ENCODE measurements around the gene SLC39A7. TPM values are rescaled to one million over a fixed set of nuclear protein-coding genes. Genes with fewer than 3 reads are reported as not detected.

Gene SLC39A7
- total RNA-seq, 1 experiment from 2014 or later = 110 TPM

DNA sequence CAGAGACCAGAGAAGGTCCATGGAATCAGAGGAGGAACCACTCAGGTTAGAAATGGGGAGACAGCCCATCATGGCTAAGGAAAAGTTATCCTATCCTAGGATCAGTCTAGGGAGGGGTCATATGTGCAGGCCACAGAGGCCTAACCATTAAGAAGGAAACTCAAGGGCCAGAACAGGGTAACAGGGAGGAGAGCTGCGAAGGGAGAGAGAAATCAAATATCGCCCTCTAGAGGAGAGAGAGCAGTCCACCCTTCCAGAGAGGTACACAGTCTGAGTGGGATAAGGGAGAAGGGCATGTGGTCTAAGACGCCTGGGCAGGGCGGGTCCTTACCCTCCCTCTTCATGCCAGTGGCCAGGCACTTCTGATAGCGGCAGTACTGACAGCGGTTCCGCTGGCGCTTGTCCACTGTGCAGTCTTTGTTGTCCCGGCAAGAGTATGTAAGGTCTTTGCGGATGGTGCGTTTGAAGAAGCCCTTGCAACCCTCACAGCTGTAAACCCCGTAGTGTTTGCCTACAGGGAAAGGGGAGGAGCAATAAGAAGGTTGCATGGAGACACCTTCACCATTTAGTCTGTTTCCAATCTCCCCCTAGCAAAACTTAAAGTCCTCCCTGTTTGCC, 3.1 kb upstream of the SLC39A7 start:
- Histone ChIP-seq H3K27ac (no peak overlapping the region), H3K9me2 (ENCODE audit: insufficient read depth) (no peaks in the 10 kb centered on the region), H3K27me3 (ENCODE audit: insufficient read depth, low read depth) (no peaks in the 10 kb centered on the region), H3K36me3 (ENCODE audit: low read depth) (peaks cover 20% of the 10 kb centered on the region), H3K4me3 (no peak overlapping the region), H3K79me2 (ENCODE audit: low read depth) (peaks cover 47% of the 10 kb centered on the region), H2AFZ (no peak overlapping the region), H3K9me3 (ENCODE audit: insufficient read depth, low read depth) (no peaks in the 10 kb centered on the region), H3F3A (ENCODE audit: insufficient read depth, low read depth) (peaks cover 16% of the 10 kb centered on the region; the same call in 1 of the 2 replicates), H4K20me1 (ENCODE audit: insufficient read depth) (peaks cover 17% of the 10 kb centered on the region), H3K4me1 (replicated peaks; ENCODE audit: insufficient read depth) (peaks cover 17% of the 10 kb centered on the region), H3K4me2 (no peak overlapping the region)
- no TSS peak for BruUV-seq (replicated peaks)
- CTCF ChIA-PET = interaction anchor here (0.6 kb wide), 1 partner anchor 1519 kb away, joined by 4 read pairs; no protein-coding TSS in a partner anchor
- POLR2A ChIA-PET (ENCODE audit: unreplicated experiment) = no interaction called here
- no peak for DNase-seq
- intact Hi-C loops (cut with micrococcal nuclease; ENCODE audit: unreplicated experiment) = no loop called here
- no peak for TF ChIP-seq EZH2 (IDR thresholded peaks at IDR 0.05; ENCODE audit: low read depth)
- TF ChIP-seq, protein P1, sequence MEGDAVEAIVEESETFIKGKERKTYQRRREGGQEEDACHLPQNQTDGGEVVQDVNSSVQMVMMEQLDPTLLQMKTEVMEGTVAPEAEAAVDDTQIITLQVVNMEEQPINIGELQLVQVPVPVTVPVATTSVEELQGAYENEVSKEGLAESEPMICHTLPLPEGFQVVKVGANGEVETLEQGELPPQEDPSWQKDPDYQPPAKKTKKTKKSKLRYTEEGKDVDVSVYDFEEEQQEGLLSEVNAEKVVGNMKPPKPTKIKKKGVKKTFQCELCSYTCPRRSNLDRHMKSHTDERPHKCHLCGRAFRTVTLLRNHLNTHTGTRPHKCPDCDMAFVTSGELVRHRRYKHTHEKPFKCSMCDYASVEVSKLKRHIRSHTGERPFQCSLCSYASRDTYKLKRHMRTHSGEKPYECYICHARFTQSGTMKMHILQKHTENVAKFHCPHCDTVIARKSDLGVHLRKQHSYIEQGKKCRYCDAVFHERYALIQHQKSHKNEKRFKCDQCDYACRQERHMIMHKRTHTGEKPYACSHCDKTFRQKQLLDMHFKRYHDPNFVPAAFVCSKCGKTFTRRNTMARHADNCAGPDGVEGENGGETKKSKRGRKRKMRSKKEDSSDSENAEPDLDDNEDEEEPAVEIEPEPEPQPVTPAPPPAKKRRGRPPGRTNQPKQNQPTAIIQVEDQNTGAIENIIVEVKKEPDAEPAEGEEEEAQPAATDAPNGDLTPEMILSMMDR (conservative IDR thresholded peaks at IDR 0.05) = peak; percentile 69

GRCh38 chr6:33198159-33198852, 2.4 kb upstream of the SLC39A7 start:
- H3K9me2 ChIP-seq (ENCODE audit: insufficient read depth) = no peaks in the 10 kb centered on the region
- TF ChIP-seq EZH2 (IDR thresholded peaks at IDR 0.05; ENCODE audit: low read depth) = no peak
- TF ChIP-seq, protein P1 (conservative IDR thresholded peaks at IDR 0.05) = no peak
- CTCF ChIA-PET = no interaction called here
- POLR2A ChIA-PET (ENCODE audit: unreplicated experiment) = no interaction called here
- H3K9me3 ChIP-seq (ENCODE audit: insufficient read depth, low read depth) = no peaks in the 10 kb centered on the region
- H3K36me3 ChIP-seq (ENCODE audit: low read depth) = peaks cover 28% of the 10 kb centered on the region
- peaks cover 55% of the 10 kb centered on the region for H3K79me2 ChIP-seq (ENCODE audit: low read depth)
- H4K20me1 ChIP-seq (ENCODE audit: insufficient read depth) = peaks cover 17% of the 10 kb centered on the region
- intact Hi-C loops (cut with micrococcal nuclease; ENCODE audit: unreplicated experiment) = no loop called here
- no peaks in the 10 kb centered on the region for H3K27me3 ChIP-seq (ENCODE audit: insufficient read depth, low read depth)
- no peak overlapping the region for H3K27ac ChIP-seq
- BruUV-seq (replicated peaks) = no TSS peak
- no peak overlapping the region for H3K4me3 ChIP-seq
- H3K4me2 ChIP-seq = 0 out of 2 replicates have a peak overlapping the region, but pooled peaks have one; percentile 13
- H2AFZ ChIP-seq = no peak overlapping the region
- DNase-seq = no peak
- peaks cover 17% of the 10 kb centered on the region for H3K4me1 ChIP-seq (replicated peaks; ENCODE audit: insufficient read depth)
- peaks cover 16% of the 10 kb centered on the region; the same call in 1 of the 2 replicates for H3F3A ChIP-seq (ENCODE audit: insufficient read depth, low read depth)

DNA sequence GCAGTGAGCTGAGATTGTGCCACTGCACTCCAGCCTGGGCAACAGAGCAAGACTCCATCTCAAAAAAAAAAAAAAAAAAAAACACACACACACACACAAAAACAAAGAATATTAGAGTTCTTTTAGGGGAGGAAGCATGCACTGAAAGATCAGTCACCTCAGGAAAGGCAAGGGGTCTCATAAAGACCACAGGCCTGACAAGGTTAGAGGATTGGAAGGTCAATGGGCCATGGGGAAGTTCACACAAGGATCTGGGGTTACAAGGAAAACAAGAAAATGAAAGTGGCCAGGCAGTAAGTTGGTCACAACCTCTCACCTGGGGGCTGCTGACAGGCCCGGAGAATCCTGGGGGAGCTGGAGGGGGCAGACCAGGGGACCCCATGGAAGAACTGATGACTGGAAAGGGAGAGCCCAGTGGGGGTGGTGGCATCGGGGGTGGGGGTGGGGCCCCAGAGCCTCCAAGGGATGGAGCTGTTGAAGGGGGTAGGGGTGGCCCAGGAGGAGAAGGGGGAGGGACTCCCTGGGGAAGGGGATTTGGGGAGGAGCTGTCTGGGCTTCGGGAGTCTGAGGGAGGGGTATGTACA, 1.7 kb upstream of the SLC39A7 start:
- Histone ChIP-seq H3K4me3 (peak overlapping the region; percentile 62), H3K36me3 (ENCODE audit: low read depth) (peaks cover 32% of the 10 kb centered on the region), H3K9me3 (ENCODE audit: insufficient read depth, low read depth) (no peaks in the 10 kb centered on the region), H3K79me2 (ENCODE audit: low read depth) (peaks cover 58% of the 10 kb centered on the region), H3K4me1 (replicated peaks; ENCODE audit: insufficient read depth) (peaks cover 18% of the 10 kb centered on the region), H3F3A (ENCODE audit: insufficient read depth, low read depth) (peaks cover 21% of the 10 kb centered on the region; the same call in 1 of the 2 replicates), H3K27me3 (ENCODE audit: insufficient read depth, low read depth) (no peaks in the 10 kb centered on the region), H3K9me2 (ENCODE audit: insufficient read depth) (no peaks in the 10 kb centered on the region), H2AFZ (no peak overlapping the region), H4K20me1 (ENCODE audit: insufficient read depth) (peaks cover 17% of the 10 kb centered on the region), H3K4me2 (peak overlapping the region; percentile 98), H3K27ac (no peak overlapping the region)
- CTCF ChIA-PET = no interaction called here
- POLR2A ChIA-PET (ENCODE audit: unreplicated experiment) = no interaction called here
- TF ChIP-seq, protein P1 (conservative IDR thresholded peaks at IDR 0.05) = no peak
- TF ChIP-seq EZH2 (IDR thresholded peaks at IDR 0.05; ENCODE audit: low read depth) = no peak
- no peak for DNase-seq
- no TSS peak for BruUV-seq (replicated peaks)
- intact Hi-C loops (cut with micrococcal nuclease; ENCODE audit: unreplicated experiment) = no loop called here

Measured in PC-9 (cell line).